ENCODE data around the gene NXF1.
"Not testable (repeated sequence)": the region's sequence is repeated elsewhere in the genome, so short reads cannot be mapped to it uniquely, and the experiment has no call there.

NXF1 gene

DNA sequence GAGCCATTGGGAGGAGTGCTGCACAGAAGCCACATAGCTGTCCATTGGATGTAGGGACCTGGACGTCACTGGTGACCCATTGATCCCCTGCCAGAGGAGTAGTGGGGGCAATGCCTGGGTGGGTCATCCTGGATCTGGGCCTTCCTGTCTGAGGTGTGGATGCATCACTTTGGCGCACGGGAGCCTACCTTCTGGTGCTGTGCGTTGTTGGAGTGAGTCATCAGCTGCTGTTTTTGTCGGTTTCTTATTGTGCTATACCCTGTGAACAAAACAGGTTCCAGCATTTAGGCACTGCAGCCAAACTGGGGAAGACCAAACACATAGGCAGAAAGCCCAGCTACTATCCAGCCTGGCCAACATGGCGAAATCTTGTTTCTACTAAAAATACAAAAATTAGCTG is 30.8 kb downstream of the NXF1 start:
- Mint-ChIP-seq H3K4me3 (no peak overlapping the region), H3K27me3 (no peaks in the 10 kb centered on the region), H3K9me3 (no peaks in the 10 kb centered on the region), H3K4me1 (peaks cover 33% of the 10 kb centered on the region), H3K27ac (no peak overlapping the region), H3K36me3 (no peaks in the 10 kb centered on the region)

DNA sequence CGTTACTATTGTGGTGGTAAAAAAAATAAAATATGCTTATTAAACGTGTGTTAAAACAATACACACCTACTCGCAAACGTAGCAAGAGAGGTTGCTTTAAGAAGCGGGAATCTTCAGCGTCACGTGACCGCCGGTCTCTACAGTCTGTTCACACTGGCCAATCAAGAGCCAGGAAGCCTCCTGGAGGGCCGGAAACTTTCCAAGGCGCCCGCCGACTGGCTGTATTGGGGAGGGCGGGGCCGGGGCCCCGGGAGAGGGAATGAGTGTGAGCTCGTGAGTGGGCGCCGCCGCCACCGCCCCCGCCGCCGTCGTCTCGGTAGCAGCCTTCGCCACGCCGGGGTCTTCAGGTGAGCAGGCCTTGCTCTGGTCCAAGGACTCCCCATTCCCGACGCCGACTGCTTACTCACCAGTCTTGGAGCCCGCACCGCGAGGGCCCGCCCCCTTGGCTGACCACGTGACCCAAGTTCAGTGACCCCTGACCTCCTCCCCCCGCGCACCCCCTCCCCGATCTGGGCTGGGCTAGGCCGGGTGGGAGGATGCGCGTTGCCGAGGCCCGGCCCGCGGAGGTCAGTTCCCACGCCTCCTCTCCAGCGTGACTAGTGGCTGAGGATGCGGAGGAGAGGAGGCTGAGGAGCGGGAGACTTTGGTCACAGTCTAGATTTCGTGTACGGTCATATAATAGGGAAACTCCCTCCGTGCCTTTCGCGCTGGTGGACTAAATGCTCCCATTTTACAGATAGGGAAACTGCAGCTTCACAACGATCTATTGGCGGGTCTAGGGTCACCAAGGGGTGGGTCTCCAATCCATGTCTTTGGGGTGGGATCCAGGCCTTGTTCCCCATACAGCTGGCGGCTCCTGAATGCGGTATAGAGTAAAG is 33.9 kb downstream of the NXF1 start, which contains the start of gene TAF6L:
TAF6L (plus strand) TSS at position 253 of the 878 bp plus-strand sequence. CDS start 4,388 bp downstream, outside the sequence.
- H3K27me3 Mint-ChIP-seq: no peaks in the 10 kb centered on the region
- peak within 1 kb of the TSS; percentile 95 for H3K27ac Mint-ChIP-seq
- H3K9me3 Mint-ChIP-seq: no peaks in the 10 kb centered on the region
- peak within 1 kb of the TSS; percentile 93 for H3K4me3 Mint-ChIP-seq
- no peaks in the 10 kb centered on the region for H3K36me3 Mint-ChIP-seq
- peaks cover 27% of the 10 kb centered on the region for H3K4me1 Mint-ChIP-seq

DNA sequence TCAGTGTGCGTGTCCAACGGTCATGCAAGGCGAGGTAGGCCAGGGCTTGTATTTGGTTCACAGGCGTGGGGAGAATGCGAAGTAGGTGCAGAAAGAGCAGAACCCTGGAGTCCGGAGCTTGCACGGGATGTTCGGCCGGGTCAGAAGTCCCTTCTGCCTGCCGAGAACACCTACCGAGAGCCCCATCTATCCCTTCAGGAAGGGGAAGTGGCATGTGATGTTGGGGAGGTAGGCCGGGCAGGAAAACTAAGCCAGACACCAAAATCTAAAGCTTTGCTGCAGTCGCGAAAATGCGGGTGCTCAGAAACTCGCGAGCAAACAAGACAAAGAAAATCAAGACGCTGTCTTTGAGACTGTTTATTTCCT is 34.5 kb downstream of the NXF1 start:
- H3K4me3 Mint-ChIP-seq: peak overlapping the region; percentile 93
- H3K4me1 Mint-ChIP-seq: peaks cover 27% of the 10 kb centered on the region
- no peaks in the 10 kb centered on the region for H3K27me3 Mint-ChIP-seq
- H3K36me3 Mint-ChIP-seq: no peaks in the 10 kb centered on the region
- no peaks in the 10 kb centered on the region for H3K9me3 Mint-ChIP-seq
- H3K27ac Mint-ChIP-seq: peak overlapping the region; percentile 95

DNA sequence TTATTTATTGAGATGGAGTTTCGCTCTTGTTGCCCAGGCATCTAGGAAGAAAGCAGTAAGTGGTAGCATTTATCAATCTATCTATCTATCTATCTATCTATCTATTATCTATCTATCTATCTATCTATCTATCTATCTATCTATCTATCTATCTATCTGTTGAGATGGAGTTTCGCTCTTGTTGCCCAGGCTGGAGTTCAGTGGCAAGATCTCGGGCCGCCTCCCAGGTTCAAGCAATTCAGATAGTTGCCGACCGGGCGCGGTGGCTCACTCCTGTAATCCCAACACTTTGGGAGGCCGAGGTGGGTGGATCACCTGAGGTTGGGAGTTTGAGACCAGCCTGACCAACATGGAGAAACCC is 44.4 kb downstream of the NXF1 start:
- H3K36me3 Mint-ChIP-seq, H3K9me3 Mint-ChIP-seq, H3K27me3 Mint-ChIP-seq, H3K27ac Mint-ChIP-seq: not testable (repeated sequence)
- Mint-ChIP-seq H3K4me1 (peaks cover 20% of the 10 kb centered on the region), H3K4me3 (peak overlapping the region; percentile 95)

DNA sequence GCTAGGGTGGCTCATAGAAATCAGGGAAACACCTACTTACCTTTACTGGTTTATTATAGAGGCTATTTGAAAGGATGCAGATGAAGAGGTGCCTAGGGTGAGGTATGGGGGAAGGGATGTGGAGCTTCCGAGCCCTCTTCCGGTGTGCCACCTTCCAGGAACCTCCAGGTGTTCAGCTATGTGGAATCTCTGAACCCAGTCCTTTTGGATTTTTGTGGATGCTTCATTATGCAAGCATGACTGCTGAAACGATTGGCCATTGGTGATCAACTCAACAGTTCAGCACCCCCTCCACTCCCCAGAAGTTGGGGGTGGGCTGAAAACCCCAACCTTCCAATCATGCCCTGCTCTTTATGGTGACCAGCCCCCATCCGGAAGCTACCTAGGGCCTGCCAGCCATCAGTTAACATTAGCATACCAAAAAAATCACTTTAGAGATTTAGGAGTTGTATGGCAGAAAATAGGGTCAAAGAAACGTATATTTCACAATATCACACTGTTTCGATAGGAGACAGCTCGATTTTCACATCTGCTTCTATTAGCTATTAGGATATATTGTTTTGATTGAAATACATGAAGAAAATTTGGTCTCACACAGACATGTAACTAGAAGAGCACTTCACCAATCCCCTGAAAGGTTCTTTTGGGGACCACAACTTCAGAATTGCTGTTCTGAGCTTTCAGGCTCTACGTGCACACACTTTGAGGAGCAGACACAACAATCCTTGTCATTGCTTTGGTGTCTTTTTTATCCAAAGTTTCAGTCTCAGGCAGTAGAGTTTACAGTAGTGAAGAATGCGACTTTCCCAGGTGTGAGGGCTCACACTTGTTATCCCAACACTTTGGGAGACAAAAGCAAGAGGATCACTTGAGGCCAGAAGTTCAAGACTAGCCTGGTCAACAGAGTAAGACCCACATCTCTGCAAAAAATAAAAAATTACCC is 47.1 kb downstream of the NXF1 start:
- peaks cover 5% of the 10 kb centered on the region for H3K36me3 Mint-ChIP-seq
- no peak overlapping the region for H3K4me3 Mint-ChIP-seq
- no peaks in the 10 kb centered on the region for H3K27me3 Mint-ChIP-seq
- H3K9me3 Mint-ChIP-seq: no peaks in the 10 kb centered on the region
- H3K27ac Mint-ChIP-seq: no peak overlapping the region
- H3K4me1 Mint-ChIP-seq: peaks cover 23% of the 10 kb centered on the region

DNA sequence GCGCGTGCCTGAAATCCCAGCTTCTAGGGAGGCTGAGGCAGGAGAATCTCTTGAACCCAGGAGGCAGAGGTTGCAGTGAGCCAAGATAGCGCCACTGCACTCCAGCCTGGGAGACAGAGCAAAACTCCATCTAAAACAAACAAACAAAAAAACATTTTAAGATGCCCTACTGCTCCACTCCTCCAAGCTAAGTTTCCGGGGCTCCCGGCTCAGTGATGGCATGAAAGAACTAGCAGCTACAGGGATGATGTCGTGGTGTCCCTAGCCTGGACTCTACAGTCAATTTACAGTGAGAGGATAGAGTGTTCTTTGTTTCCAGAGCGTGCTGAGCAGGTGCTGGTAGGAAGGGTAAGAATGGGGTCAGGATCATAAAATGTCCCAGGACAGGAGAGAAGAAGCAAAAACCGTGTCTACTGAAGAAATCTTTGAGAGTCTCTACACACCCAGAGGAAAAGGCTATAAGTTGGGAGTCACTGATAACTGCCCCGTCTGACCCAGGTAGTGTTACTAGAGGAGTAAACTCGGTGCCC is 50.1 kb downstream of the NXF1 start:
- Mint-ChIP-seq H3K9me3 (no peaks in the 10 kb centered on the region), H3K4me3 (peak overlapping the region; percentile 33), H3K36me3 (peaks cover 1% of the 10 kb centered on the region), H3K4me1 (peaks cover 22% of the 10 kb centered on the region), H3K27ac (no peak overlapping the region), H3K27me3 (no peaks in the 10 kb centered on the region)

DNA sequence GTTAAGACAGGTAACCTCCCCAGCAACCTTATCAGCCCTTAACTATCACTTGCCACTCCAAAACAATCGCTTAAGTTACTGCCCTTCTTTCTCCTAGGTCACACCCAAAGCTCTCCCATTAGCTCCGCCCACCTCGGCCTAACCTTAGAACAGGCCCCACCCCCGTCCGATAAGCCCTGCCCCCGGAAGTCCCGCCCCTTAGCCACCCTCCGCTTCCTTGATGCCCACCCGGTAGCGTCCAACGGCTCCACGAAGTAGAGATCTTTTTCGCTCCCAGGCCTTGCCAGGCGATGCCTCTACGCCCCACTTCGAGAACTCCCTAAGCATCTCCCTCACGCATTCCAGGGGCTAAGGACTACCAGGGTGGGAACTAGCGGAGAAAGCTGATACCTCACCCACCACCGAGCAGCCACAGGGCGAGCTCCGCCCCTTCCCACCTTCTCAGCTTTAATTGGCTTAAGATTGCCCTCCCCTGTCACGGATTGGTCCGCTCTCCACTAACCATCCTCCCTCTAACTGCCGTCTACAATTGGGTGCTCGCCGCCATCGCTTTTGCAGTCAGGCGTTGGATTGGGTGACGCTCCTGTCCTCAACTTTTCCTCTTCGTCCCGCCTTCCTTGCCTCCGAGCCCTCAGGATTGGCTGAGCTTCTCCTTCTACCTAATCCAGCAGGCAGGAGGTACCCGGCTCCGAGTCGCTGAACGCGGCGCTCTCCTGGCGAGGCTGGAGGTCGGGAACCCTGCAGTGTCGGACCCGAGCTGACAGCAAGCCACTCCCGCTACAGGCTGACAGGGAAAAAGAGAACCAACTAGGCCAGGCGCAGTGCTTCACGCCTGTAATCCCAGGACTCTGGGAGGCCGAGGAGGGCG is 51.3 kb downstream of the NXF1 start, which contains the start of gene ZBTB3:
ZBTB3 (minus strand) TSS at position 425 of the 868 bp plus-strand sequence. CDS start 496 bp downstream, outside the sequence.
- Mint-ChIP-seq H3K27ac (peak within 1 kb of the TSS; percentile 98), H3K4me3 (peak within 1 kb of the TSS; percentile 92), H3K4me1 (peaks cover 28% of the 10 kb centered on the region), H3K27me3 (no peaks in the 10 kb centered on the region), H3K36me3 (peaks cover 4% of the 10 kb centered on the region), H3K9me3 (no peaks in the 10 kb centered on the region)

DNA sequence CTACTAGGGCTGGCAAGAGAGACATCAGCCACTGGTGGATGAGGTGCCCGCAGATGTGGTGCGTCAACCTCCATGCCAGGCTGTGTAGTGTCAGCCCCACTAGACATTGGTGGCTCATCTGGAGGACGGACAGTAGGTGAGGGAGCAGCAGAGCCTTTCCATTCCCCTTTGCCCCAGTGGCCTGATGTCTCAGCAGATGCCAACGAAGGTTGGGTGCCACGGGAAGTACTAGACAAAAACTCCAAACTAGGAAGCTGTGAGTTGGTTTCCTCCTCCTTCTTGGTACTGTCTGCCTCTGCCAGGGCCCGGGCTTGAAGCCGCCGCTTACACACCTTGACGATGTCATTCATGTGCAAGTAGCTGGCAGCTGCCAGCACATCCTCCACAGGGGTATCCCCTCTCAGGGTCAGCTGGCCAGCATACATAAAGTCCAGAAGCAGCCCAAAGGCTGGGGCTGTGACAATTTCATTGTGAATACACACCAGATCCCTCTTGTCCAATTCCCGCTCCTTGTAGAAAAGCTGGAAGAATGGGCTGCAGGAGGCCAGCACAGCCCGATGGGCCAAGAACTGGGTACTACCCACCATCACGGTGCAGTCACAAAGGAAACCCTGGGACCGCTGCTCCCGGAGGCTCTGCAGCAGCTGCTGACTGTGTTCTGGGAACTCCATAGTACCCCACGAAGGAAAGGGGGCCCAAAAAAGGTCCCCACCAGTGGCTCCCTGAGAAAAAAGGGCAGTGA is 52.1 kb downstream of the NXF1 start:
- H3K9me3 Mint-ChIP-seq: no peaks in the 10 kb centered on the region
- H3K27ac Mint-ChIP-seq: peak overlapping the region; percentile 98
- H3K27me3 Mint-ChIP-seq: no peaks in the 10 kb centered on the region
- peak overlapping the region; percentile 92 for H3K4me3 Mint-ChIP-seq
- peaks cover 31% of the 10 kb centered on the region for H3K4me1 Mint-ChIP-seq
- peaks cover 5% of the 10 kb centered on the region for H3K36me3 Mint-ChIP-seq

DNA sequence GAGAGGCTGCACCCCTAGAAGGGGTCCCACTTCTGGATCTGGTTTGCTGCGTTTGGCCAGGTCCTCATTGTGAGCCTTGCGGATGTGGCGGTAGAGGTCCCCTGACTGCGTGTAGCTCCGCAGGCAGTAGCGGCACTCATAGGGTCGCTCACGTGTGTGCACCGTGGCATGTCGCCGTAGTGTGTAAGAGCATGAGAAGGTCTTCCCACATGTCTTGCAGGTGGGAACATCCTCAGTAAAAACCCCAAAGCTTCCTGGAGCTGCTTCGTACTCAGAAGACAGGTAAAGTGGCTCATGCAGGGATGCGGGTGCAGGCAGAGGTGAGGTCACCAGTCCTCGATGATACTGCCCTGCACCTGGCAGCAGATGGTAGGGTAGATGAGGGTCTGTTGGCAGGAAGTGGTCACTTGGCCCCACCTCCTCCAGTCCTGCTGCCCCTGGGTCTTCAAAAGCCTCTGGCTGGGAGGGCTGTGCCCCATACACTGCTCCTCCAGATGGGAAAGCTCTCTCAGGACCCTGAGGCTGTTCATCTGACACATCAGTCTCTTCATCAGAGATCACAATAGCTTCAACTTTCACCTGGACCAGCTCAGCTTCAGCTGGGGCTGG is 53.0 kb downstream of the NXF1 start:
- Mint-ChIP-seq H3K27me3 (no peaks in the 10 kb centered on the region), H3K4me1 (peaks cover 34% of the 10 kb centered on the region), H3K36me3 (peaks cover 5% of the 10 kb centered on the region), H3K27ac (peak overlapping the region; percentile 62), H3K9me3 (no peaks in the 10 kb centered on the region), H3K4me3 (no peak overlapping the region)

DNA sequence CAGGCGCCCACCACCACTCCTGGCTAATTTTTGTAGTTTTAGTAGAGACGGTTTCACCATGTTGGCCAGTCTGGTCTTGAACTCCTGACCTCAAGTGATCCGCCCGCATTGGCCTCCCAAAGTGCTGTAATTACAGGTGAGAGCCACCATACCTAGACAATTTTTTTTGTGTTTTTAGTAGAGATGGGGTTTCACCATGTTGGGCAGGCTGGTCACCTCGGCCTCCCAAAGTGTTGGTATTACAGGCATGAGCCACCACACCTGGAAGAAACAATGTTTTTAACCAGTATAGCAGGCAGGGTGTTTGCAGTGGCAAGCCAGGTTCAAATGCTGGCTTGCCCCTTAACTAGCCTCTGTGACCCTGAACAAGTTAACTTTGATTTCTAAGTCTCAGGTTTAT is 55.3 kb downstream of the NXF1 start:
- not testable (repeated sequence) for H3K9me3 Mint-ChIP-seq, H3K4me3 Mint-ChIP-seq, H3K36me3 Mint-ChIP-seq, H3K27ac Mint-ChIP-seq, H3K27me3 Mint-ChIP-seq
- peaks cover 34% of the 10 kb centered on the region for H3K4me1 Mint-ChIP-seq

DNA sequence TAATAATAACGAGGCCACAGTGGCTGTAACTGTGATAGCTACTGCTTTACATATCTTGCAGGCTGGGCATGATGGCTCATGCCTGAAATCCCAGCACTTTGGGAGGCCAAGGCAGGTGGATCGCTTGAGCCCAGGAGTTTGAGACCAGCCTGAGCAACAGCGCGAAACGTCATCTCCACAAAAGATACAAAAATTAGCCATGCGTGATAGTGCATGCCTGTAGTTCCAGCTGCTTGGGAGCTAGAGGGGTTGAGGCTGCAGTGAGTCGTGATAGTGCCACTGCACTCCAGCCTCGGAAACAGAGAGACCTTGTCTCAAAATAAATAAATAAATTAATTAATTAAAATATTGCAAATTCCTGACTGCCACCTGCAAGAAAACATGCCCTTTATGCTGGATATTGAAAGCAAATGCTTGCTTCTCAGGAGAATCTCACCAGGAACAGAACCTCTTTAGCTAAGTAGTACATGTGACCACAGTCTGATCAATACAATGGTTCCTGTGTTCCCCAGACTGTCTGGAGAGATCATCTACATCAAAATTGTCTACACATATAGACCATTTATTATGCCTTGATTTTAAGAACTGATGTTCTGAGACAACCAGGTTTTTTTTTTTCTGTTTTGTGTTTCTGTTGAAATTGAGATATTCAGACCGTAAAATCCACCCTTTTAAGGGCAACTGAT is 57.6 kb downstream of the NXF1 start:
- Mint-ChIP-seq H3K9me3 (no peaks in the 10 kb centered on the region), H3K36me3 (peaks cover 4% of the 10 kb centered on the region), H3K27me3 (no peaks in the 10 kb centered on the region), H3K27ac (no peak overlapping the region), H3K4me1 (peaks cover 23% of the 10 kb centered on the region), H3K4me3 (no peak overlapping the region)
